ENCODE data around the gene MGST1. TPM values are rescaled to one million over a fixed set of nuclear protein-coding genes. Genes with fewer than 3 reads are reported as not detected.

Gene MGST1
- total and polyA plus RNA-seq, 4 donors, result 84.6 to 2,615 (median 1,043) TPM

GRCh38 chr12:16358878-16359277 is 11.4 kb downstream of the MGST1 start:
- Histone ChIP-seq H3K4me3 (ENCODE audit: low read depth in 1 of 3, low read length in 3 of 3) (no peak overlapping the region), H3K9me3 (ENCODE audit: control insufficient read depth in 4 of 4, low read length in 3 of 4) (no peaks in the 10 kb centered on the region), H3K27me3 (ENCODE audit: control insufficient read depth in 4 of 4, insufficient read depth in 4 of 4, low read length in 3 of 4) (no peaks in the 10 kb centered on the region), H3K9ac (ENCODE audit: low read depth in 1 of 2, low read length in 2 of 2) (no peak overlapping the region), H3K27ac (ENCODE audit: low read depth in 1 of 2, low read length in 2 of 2) (no peak overlapping the region), H3K36me3 (ENCODE audit: control insufficient read depth in 4 of 4, insufficient read depth in 3 of 4, low read depth in 1 of 4, low read length in 3 of 4) (peaks cover 5 to 61% (median 24%) of the 10 kb centered on the region in 4 donors), H3K4me1 (ENCODE audit: control insufficient read depth in 4 of 4, insufficient read depth in 4 of 4, low read length in 3 of 4) (peaks cover 0 to 55% (median 31%) of the 10 kb centered on the region in 4 donors)
- WGBS, result 53% methylated on average over 4 of the region's 4 CpGs
- DNase-seq (ENCODE audit: low spot score), result no peak
- TF ChIP-seq EGR1 (IDR thresholded peaks at IDR 0.05; ENCODE audit: low read depth in 2 of 2), result no peak
- no peak for TF ChIP-seq FOXA2 (IDR thresholded peaks at IDR 0.05)
- TF ChIP-seq ATF3 (IDR thresholded peaks at IDR 0.05), result no peak
- TF ChIP-seq ZBTB33 (IDR thresholded peaks at IDR 0.05), result no peak
- TF ChIP-seq HNF4G (IDR thresholded peaks at IDR 0.05), result no peak
- no peak for TF ChIP-seq CTCF (IDR thresholded peaks at IDR 0.05; ENCODE audit: low read depth, low read length, missing input control)
- TF ChIP-seq FOXA1 (IDR thresholded peaks at IDR 0.05), result no peak
- no peak for TF ChIP-seq JUND (IDR thresholded peaks at IDR 0.05)
- no peak for TF ChIP-seq YY1 (IDR thresholded peaks at IDR 0.05)

GRCh38 chr12:16359512-16360491 is 12.4 kb downstream of the MGST1 start:
- 54% methylated on average over 20 of the region's 20 CpGs for WGBS
- peak; percentile 66 for DNase-seq (ENCODE audit: low spot score)
- H3K4me1 ChIP-seq (ENCODE audit: control insufficient read depth in 4 of 4, insufficient read depth in 4 of 4, low read length in 3 of 4), result peaks cover 0 to 48% (median 22%) of the 10 kb centered on the region in 4 donors
- TF ChIP-seq HNF4G (IDR thresholded peaks at IDR 0.05), result peak; percentile 21
- TF ChIP-seq EGR1 (IDR thresholded peaks at IDR 0.05; ENCODE audit: low read depth in 2 of 2), result no peak
- no peak for TF ChIP-seq GABPA (IDR thresholded peaks at IDR 0.05 in 1 of 2, conservative IDR thresholded peaks at IDR 0.05 in 1 of 2)
- TF ChIP-seq SP1 (IDR thresholded peaks at IDR 0.05), result no peak
- no peak for TF ChIP-seq FOXA2 (IDR thresholded peaks at IDR 0.05)
- TF ChIP-seq TAF1 (conservative IDR thresholded peaks at IDR 0.05), result no peak
- TF ChIP-seq ZBTB33 (IDR thresholded peaks at IDR 0.05), result no peak
- peak in 1 of 2 donors; percentile 11 for TF ChIP-seq JUND (IDR thresholded peaks at IDR 0.05)
- TF ChIP-seq MAX (IDR thresholded peaks at IDR 0.05), result no peak
- TF ChIP-seq CTCF (IDR thresholded peaks at IDR 0.05; ENCODE audit: low read depth, low read length, missing input control), result peak; percentile 64
- TF ChIP-seq REST (IDR thresholded peaks at IDR 0.05), result no peak
- TF ChIP-seq HNF4A (conservative IDR thresholded peaks at IDR 0.05), result peak; percentile 19 to 49
- TF ChIP-seq RAD21 (IDR thresholded peaks at IDR 0.05), result peak; percentile 84 to 93
- peak in 1 of 2 donors; percentile 48 for TF ChIP-seq RXRA (IDR thresholded peaks at IDR 0.05)
- H3K9me3 ChIP-seq (ENCODE audit: control insufficient read depth in 4 of 4, low read length in 3 of 4), result no peaks in the 10 kb centered on the region
- H3K27me3 ChIP-seq (ENCODE audit: control insufficient read depth in 4 of 4, insufficient read depth in 4 of 4, low read length in 3 of 4), result no peaks in the 10 kb centered on the region
- peaks cover 5 to 60% (median 26%) of the 10 kb centered on the region in 4 donors for H3K36me3 ChIP-seq (ENCODE audit: control insufficient read depth in 4 of 4, insufficient read depth in 3 of 4, low read depth in 1 of 4, low read length in 3 of 4)
- H3K27ac ChIP-seq (ENCODE audit: low read depth in 1 of 2, low read length in 2 of 2), result no peak overlapping the region
- H3K9ac ChIP-seq (ENCODE audit: low read depth in 1 of 2, low read length in 2 of 2), result no peak overlapping the region
- H3K4me3 ChIP-seq (ENCODE audit: low read depth in 1 of 3, low read length in 3 of 3), result no peak overlapping the region
